ENCODE measurements around the gene PACSIN3.
"Not testable (repeated sequence)": the region's sequence is repeated elsewhere in the genome, so short reads cannot be mapped to it uniquely, and the experiment has no call there.

The PACSIN3 gene

GRCh38 chr11:47186076-47186699, at the start of gene PACSIN3:
Gene PACSIN3, minus strand, starts transcription at chr11:47186434. Its CDS starts 3,707 bp downstream, at chr11:47182727.
- DNase-seq, result peak; percentile 83

DNA sequence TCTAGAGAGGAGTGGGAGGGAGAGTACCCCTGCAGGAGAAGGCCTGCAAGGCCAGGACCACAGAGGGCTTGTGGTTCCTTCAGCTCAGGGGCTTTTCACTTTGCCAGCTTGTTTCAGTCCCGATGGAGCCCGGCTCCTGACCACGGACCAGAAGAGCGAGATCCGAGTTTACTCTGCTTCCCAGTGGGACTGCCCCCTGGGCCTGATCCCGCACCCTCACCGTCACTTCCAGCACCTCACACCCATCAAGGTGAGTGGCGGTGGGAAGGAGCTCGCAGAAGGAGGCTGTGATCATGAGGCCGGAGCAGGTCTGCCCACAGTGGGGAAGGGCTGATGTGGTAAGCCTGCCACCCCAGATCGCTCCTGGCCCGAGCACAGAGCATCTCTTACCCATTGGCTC, 48.9 kb upstream of the PACSIN3 start:
- no peak for DNase-seq

DNA sequence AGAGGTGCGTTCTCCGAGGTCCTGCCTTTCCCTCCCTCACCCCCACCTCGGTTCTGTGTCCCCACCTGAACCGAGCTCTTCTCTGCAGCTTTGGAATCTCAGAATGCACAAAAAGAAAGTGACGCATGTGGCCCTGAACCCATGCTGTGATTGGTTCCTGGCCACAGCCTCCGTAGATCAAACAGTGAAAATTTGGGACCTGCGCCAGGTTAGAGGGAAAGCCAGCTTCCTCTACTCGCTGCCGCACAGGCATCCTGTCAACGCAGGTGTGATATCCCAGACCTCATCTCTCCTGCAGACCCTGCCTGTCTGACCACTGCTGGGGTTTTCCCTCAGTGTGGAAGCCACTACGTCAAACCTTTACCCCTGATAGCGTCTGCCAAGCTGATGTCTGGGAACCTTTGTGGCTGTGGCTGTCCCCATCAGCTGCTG, 48.5 kb upstream of the PACSIN3 start:
- DNase-seq, result no peak

DNA sequence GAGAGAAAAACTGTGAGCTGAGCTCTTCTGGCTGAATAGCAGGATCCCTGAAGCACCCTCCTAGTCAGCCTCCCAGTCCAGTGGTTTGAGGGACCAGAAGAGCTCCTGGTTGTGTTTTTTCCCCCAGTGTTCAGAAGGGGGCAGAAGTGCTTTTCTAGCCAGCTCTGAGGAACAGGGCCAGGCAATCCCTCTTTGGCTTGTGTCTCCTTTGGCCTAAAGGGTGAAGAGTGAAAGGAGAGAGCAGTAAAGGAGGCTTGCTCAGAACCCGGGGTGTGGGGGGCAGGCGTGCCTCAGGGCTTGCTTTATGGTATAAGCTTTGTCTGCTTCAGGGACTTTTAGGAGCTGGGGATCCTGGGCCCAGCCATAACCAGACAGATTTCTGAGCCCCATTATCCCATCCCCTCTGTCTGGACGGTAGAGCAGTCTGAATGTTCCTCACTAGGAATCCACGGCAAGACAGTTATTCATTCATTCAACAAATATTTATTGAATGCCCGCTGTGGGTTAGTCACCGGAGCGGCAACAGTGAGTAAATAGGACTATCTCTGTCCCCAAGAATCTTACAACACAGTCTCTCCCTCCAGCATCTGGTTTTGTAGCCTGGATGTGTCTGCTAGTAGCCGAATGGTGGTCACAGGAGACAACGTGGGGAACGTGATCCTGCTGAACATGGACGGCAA, 47.9 kb upstream of the PACSIN3 start:
- peak; percentile 67 for DNase-seq

- DNase-seq, result no peak
Observed at GRCh38 chr11:47233051-47233450, 46.8 kb upstream of the PACSIN3 start.

DNA sequence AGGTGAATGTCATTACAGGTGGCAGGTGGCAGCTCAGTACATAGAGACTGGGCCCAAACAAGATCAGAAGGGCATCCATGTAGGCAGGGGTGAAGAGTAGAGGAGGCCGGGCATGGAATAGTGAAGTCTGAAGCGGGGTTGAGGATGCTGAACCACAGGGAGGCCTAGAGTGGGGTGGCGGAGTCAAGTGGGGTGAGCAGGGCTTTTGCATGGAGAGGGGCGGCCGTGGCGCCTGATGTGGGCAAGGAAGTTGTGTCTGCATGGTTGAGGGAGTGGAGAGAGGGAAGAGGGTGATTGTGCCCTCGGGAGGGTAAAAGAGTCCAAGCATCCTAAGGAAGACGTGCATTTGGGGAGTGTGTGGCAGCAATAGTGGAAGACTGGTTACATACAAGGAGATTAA, 42.9 kb upstream of the PACSIN3 start:
- DNase-seq, result no peak

DNA sequence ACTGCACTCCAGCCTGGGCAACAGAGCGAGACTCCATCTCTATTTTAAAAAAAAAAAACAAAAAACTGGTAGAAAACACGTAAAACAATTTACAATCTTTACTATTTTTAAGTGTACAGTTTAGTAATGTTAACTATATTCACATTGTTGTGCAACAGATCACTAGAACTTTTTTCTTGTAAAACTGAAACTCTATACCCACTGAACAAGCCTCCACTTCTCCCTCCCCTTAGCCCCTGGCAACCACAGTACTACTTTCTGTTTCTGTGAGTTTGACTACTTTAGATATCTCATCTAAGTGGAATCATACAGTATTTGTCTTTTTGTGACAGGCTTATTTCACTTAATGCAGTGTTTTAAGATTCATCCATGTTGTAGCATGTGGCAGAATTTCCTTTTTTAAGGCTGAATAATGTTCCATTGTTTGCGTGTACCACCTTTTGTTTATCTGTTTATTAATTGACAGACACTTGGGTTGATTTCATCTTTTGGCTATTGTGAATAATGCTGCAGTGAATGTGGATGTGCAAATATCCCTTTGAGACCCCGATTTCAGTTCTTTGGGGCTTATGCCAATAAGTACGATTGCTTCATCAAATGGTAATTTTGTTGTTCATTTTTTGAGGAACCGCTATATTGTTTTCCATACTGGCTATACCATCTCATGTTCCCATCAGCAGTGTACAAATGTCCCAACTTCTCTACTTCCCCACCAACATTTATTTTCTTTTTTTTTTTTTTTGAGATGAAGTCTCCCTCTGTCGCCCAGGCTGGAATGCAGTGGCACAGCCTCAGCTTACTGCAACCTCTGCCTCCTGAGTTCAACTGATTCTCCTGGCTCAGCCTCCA, 39.5 kb upstream of the PACSIN3 start:
- DNase-seq, result no peak

DNA sequence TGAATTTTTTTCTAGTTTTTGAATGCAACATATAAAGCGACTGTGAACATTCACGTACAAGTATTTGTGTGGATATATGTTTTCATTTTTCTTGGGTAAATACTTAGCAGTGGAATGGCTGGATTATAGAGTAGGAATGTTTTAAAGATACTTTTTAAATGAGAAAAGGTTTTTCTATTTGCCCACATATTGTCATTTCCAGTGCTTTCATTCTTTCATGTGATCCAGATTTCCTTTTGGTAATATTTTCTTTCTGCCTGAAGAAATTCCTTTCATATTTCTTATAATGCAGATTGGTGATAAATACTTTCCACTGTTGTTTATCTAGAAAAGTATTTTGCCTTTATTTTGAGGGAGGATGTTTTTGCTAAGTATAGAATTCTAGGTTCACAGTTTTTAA, 36.5 kb upstream of the PACSIN3 start:
- DNase-seq, result no peak

GRCh38 chr11:47220401-47220821, 34.2 kb upstream of the PACSIN3 start:
- no peak for DNase-seq

GRCh38 chr11:47216121-47216798, 30.0 kb upstream of the PACSIN3 start:
- DNase-seq, result peak; percentile 67

- DNase-seq, result no peak
Observed at GRCh38 chr11:47215366-47215910, 29.2 kb upstream of the PACSIN3 start.

DNA sequence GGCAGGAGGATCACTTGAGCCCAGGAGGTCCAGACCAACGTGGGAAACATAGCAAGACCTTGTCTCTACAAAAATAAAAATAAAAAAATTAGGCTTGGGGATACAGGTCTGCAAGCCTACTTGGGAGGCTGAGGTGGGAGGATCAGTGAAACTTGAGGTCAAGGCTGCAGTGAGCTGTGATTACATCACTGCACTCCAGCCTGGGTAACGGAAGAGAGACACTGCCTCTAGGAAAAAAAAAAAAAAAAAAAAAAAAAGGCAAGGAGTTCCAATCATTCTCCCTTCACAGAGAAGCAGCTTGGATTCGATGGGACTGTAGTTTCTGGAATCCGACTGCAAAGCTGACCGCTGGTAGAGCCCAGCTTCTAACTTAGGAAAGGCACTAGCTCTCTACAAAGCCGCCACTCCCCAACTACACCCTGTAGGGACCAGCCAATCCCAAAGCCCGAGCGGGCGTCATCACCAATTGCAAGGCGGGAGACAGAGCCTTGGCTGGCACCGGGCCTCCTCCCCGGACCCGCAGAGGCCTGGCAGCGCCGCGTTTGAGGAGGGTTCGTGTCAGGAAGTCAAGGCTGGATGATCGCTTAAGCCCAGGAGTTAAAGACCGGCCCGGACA, 27.8 kb upstream of the PACSIN3 start:
- peak; percentile 92 for DNase-seq

DNA sequence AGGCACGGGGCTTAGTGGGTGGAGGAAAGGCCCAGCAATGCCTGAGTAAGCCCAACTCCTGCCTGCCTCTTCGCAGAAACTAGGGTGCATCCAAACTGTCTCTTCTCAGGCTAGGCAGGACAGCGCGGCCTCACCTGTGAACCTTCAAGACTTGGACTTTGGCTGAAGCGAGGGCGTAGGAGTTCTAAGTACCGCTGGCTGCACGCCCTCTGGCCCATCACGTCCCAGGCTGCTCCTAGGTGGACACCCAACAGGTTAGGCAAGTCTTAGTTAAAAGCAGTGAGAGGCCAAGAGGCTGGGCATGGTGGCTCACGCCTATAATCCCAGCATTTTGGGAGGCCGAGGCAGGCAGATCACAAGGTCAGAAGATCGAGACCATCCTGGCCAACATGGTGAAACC, 26.7 kb upstream of the PACSIN3 start:
- DNase-seq, result peak; percentile 67

- no peak for DNase-seq
Observed at GRCh38 chr11:47208628-47209027, 22.4 kb upstream of the PACSIN3 start.

- DNase-seq, result not testable (repeated sequence)
Observed at GRCh38 chr11:47208008-47208552, 21.8 kb upstream of the PACSIN3 start.

GRCh38 chr11:47207459-47207858, 21.2 kb upstream of the PACSIN3 start:
- no peak for DNase-seq

DNA sequence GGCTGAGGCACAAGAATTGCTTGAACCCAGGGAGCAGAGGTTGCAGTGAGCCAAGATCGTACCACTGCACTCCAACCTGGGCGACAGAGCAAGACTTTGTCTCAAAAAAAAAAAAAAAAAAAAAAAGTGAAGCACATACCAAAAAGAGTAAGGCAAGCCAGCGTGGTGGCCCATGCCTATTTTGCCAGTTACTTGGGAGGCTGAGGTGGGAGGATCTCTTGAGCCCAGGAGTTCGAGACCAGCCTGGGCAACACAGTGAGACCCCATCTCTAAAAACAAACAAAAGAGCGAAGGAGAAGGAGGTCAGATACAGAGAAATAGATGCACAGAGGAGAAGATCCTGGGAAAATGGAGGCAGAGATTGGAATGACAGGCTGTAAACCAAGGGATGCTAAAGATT, 20.3 kb upstream of the PACSIN3 start:
- DNase-seq, result not testable (repeated sequence)

- peak; percentile 72 for DNase-seq
Observed at GRCh38 chr11:47204637-47204989, 18.4 kb upstream of the PACSIN3 start.

- no peak for DNase-seq
Observed at GRCh38 chr11:47202576-47202975, 16.3 kb upstream of the PACSIN3 start.

DNA sequence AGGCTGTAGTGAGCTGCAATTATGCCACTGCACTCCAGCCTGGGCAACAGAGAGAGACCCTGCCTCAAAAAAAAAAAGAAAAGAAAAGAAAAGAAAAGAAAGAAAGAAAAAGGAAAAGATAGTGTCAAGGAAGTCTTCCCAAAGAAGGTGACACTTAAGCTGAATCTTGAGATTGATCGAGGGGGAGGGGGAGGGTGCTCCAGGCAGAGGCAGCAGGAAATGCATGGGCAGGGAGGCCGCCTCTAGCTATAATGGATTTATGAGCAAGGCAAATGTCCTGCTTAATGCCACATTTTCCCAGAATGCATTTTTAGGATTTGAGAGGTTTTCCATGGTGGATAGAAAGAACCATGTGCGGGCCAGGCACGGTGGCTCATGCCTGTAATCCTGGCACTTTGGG, 14.8 kb upstream of the PACSIN3 start:
- no peak for DNase-seq

DNA sequence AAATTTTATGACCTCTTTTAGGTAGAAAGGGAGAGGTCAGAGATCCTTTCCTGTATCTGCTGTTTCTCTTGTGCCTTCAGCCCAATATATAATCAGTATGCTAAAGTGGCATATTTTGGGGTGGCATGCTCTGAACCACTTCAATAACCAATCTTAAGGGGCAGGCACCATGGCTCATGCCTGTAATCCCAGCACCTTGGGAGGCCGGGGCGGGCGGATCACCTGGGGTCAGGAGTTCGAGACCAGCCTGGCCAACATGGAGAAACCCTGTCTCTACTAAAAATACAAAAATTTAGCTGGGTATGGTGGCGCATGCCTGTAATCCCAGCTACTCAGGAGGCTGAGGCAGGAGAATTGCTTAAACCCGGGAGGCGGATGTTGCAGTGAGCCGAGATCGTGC, 11.9 kb upstream of the PACSIN3 start:
- not testable (repeated sequence) for DNase-seq

GRCh38 chr11:47192111-47192510, 5.9 kb upstream of the PACSIN3 start:
- DNase-seq, result peak; percentile 82

All from islet precursor cell (in vitro differentiated cells).